Thyroid gland (tissue), 4 donors: ENCODE measurements around the gene UBE3A. TPM values are rescaled to one million over a fixed set of nuclear protein-coding genes. Genes with fewer than 3 reads are reported as not detected.
A peak's percentile ranks its signal among the peaks of the same experiment; 100 is the strongest.

Experiments used
- DNase-seq, 2 donors: peaks; one replicate each; pipeline ENCODE4 v3.0.0-alpha.2; 2019
- H3K27ac ChIP-seq, 3 donors: fragments of 200-600 bp; sonication (generic); 1 replicate in 2 of 3; 2 replicates in 1 of 3; pipeline ENCODE4 v1.5.1; 2016 to 2019; ENCODE audit warnings: mild to moderate bottlenecking in 1 of 3, moderate library complexity in 1 of 3
- H3K27me3 ChIP-seq: fragments of 200-600 bp; sonication (generic); one replicate; pipeline ENCODE4 v1.5.1; 2019
- H3K36me3 ChIP-seq, 2 donors: fragments of 200-600 bp; sonication (generic); one replicate each; pipeline ENCODE4 v1.5.1; 2016 to 2019
- H3K4me1 ChIP-seq, 2 donors: fragments of 200-600 bp; sonication (generic); one replicate each; pipeline ENCODE4 v1.5.1; 2017 to 2019
- H3K4me3 ChIP-seq, 3 donors: fragments of 200-600 bp; sonication (generic); replicated peaks in 1 of 3; 1 replicate in 2 of 3; 2 replicates in 1 of 3; pipeline ENCODE4 v1.5.1; 2016; ENCODE audit warnings: mild to moderate bottlenecking in 1 of 3
- H3K9me3 ChIP-seq: fragments of 200-600 bp; sonication (generic); one replicate; pipeline ENCODE4 v1.5.1; 2017
- POLR2A ChIP-seq, 2 donors: fragments of 450-650 bp; IDR thresholded peaks; one replicate each; pipeline ENCODE4 v1.6.1; 2017; ENCODE audit warnings: antibody characterized with exemption in 2 of 2, mild to moderate bottlenecking in 2 of 2, moderate library complexity in 1 of 2
- WGBS, 2 donors: methylation state at CpG; one replicate each; pipeline ENCODE4 v1.1.5; 2017; 5-methylcytosine and 5-hydroxymethylcytosine counted together
- intact Hi-C: fragments of 100-400 bp; cut with DNase I; formaldehyde crosslinking; loops from one replicate; pipeline ENCODE4 v1.15.1; 2023
- total RNA-seq, 4 donors: library from RNA; depleted of rRNA; stranded (reverse); fragments of >200 nt; gene quantifications; one replicate each; pipeline ENCODE4 v1.2.3, GENCODE V29; 2016
- TF ChIP-seq, protein P1 (sequence below), 6 experiments: fragments of 200-600 bp in 3 of 6; fragments of 450-650 bp in 3 of 6; sonication (generic) in 3 of 6; IDR thresholded peaks; one replicate each; pipeline ENCODE4 v1.5.1; 2016 to 2019; ENCODE audit warnings: antibody characterized with exemption in 6 of 6, mild to moderate bottlenecking in 2 of 6, inconsistent platforms in 1 of 6, moderate library complexity in 1 of 6

Gene UBE3A
- total RNA-seq, 4 donors from 2014 or later: 88.6 to 140 (median 106) TPM

DNA sequence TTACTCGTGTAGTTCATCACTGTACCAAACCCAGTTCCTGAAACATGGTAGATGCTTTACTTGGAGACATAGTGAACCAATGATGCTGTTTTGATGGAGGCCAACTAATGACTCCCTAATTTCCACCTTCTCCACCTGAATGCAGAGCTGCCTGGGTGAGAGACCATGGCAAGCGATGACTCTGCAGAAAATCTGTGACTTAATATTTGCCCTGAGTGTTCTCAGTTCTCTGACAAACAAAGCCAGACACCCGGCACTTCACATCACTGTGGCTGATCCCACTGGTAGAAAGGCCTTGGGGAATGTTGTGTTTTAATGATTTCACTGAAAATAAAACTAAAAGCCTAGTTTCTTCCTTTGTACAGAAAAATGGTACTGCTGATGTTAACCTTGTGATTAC is 39.5 kb upstream of the UBE3A start:
- H3K9me3 ChIP-seq: no peaks in the 10 kb centered on the region
- intact Hi-C loops: no loop called here
- TF ChIP-seq, protein P1, sequence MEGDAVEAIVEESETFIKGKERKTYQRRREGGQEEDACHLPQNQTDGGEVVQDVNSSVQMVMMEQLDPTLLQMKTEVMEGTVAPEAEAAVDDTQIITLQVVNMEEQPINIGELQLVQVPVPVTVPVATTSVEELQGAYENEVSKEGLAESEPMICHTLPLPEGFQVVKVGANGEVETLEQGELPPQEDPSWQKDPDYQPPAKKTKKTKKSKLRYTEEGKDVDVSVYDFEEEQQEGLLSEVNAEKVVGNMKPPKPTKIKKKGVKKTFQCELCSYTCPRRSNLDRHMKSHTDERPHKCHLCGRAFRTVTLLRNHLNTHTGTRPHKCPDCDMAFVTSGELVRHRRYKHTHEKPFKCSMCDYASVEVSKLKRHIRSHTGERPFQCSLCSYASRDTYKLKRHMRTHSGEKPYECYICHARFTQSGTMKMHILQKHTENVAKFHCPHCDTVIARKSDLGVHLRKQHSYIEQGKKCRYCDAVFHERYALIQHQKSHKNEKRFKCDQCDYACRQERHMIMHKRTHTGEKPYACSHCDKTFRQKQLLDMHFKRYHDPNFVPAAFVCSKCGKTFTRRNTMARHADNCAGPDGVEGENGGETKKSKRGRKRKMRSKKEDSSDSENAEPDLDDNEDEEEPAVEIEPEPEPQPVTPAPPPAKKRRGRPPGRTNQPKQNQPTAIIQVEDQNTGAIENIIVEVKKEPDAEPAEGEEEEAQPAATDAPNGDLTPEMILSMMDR (IDR thresholded peaks at IDR 0.05): no peak
- peak in 1 of 2 donors; percentile 14 for TF ChIP-seq POLR2A (IDR thresholded peaks at IDR 0.05)
- peaks cover 45 to 61% of the 10 kb centered on the region in 2 donors for H3K4me1 ChIP-seq
- no peaks in the 10 kb centered on the region for H3K27me3 ChIP-seq
- H3K27ac ChIP-seq: peak overlapping the region; percentile 6 to 79 (median 74)
- WGBS, 2 donors: 70 to 78% methylated on average over 3 of the region's 3 CpGs
- no peaks in the 10 kb centered on the region for H3K36me3 ChIP-seq
- H3K4me3 ChIP-seq: no peak overlapping the region
- peak; percentile 42 to 64 for DNase-seq

DNA sequence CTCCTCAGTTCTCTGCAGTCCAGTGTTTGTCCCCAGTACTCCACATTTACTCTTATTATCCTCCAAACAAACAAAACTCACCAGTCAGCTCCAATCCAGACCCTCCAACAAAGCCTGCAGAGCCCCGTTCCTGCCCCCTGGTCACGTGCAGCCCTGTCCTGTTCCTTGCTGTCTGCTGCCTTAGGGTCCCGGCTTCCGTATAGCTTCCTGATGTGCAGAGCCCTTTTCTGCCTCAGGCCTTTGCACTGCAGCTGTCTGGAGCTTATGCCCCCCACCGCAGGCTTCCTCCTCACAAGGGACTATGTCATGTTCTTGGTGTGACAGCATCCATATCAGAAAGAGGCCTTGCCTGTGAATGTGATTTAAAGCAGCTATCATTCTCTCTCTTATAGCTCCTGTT is 39.0 kb upstream of the UBE3A start:
- DNase-seq: peak in 1 of 2 donors; percentile 17
- Histone ChIP-seq H3K36me3 (no peaks in the 10 kb centered on the region), H3K27ac (peak overlapping the region; percentile 6 to 79 (median 74)), H3K4me1 (peaks cover 45 to 61% of the 10 kb centered on the region in 2 donors), H3K27me3 (no peaks in the 10 kb centered on the region), H3K9me3 (no peaks in the 10 kb centered on the region), H3K4me3 (no peak overlapping the region)
- WGBS, 2 donors: 47 to 49% methylated on average over 5 of the region's 5 CpGs
- intact Hi-C loops: no loop called here
- TF ChIP-seq POLR2A (IDR thresholded peaks at IDR 0.05): no peak
- TF ChIP-seq, protein P1 (IDR thresholded peaks at IDR 0.05): no peak

DNA sequence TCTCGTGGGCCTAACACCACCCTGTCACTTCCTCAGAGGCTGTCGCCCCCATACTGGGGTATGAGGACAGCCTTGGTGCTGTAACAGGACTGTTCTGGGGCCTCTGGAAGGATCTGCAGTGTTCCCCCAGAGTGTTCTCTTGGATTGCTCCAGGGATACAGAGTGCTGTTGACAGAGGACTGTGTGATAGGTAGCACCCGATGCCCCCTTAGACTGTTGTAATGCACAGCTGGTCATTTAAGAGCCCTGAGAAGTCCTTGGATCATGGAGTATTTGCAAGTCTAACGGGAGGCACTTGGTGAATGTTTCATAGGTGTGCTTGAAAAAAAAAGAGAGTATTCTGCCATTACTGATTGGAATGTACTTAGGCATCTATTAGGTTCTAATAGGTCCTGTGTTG is 35.4 kb upstream of the UBE3A start:
- DNase-seq: peak; percentile 62 to 63
- H3K4me1 ChIP-seq: peaks cover 33 to 39% of the 10 kb centered on the region in 2 donors
- H3K9me3 ChIP-seq: no peaks in the 10 kb centered on the region
- no peaks in the 10 kb centered on the region for H3K27me3 ChIP-seq
- intact Hi-C loops: no loop called here
- H3K36me3 ChIP-seq: no peaks in the 10 kb centered on the region
- H3K4me3 ChIP-seq: no peak overlapping the region
- H3K27ac ChIP-seq: no peak overlapping the region
- TF ChIP-seq POLR2A (IDR thresholded peaks at IDR 0.05): no peak
- TF ChIP-seq, protein P1 (IDR thresholded peaks at IDR 0.05): no peak
- 50 to 57% methylated on average over 4 of the region's 4 CpGs for WGBS, 2 donors

DNA sequence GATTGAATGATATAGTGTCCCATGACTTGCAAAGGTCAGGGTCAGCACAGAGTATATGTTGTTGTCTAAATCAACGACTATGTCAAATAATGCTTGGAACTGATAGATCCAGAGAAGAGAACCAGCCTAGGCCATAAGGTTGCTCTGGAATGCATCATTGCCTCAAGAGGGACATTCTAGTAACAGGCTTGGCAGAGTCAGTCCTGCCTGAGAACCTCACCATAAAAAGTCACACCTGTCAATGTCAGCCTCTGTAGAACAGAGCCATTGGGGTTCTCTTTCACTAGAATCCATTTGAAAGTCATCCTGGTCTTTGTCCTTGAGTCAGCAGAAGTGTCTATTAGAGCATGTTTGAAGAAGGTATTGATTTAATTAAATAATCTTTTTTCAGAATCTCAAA is 31.4 kb upstream of the UBE3A start:
- H3K9me3 ChIP-seq: no peaks in the 10 kb centered on the region
- H3K4me1 ChIP-seq: peaks cover 37 to 52% of the 10 kb centered on the region in 2 donors
- DNase-seq: no peak
- intact Hi-C loops: no loop called here
- TF ChIP-seq, protein P1 (IDR thresholded peaks at IDR 0.05): no peak
- TF ChIP-seq POLR2A (IDR thresholded peaks at IDR 0.05): no peak
- H3K4me3 ChIP-seq: no peak overlapping the region
- H3K36me3 ChIP-seq: no peaks in the 10 kb centered on the region
- 87 to 89% methylated on average over 1 of the region's 1 CpG for WGBS, 2 donors
- no peaks in the 10 kb centered on the region for H3K27me3 ChIP-seq
- H3K27ac ChIP-seq: no peak overlapping the region

DNA sequence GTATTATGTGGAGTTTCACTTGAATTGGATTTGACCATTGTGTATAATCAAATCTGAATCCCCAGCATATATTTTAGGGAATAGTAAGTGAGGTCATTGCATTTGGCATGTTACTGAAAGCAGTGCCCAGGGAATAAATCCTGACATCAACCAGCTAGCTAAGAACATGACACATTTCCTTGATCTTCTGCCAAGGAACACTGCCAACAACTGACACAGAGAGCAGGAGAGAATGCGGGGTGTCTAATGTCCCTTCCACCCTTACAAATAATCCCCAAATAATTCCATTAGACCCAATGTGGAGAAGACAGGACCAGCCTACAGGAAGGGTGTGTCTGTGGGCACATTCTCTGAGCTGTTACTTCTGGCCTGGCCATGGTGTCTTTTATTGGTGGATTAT is 30.6 kb upstream of the UBE3A start:
- TF ChIP-seq, protein P1 (IDR thresholded peaks at IDR 0.05): no peak
- TF ChIP-seq POLR2A (IDR thresholded peaks at IDR 0.05): no peak
- H3K4me1 ChIP-seq: peaks cover 33 to 50% of the 10 kb centered on the region in 2 donors
- H3K36me3 ChIP-seq: no peaks in the 10 kb centered on the region
- intact Hi-C loops: no loop called here
- DNase-seq: peak; percentile 22 to 36
- H3K27ac ChIP-seq: no peak overlapping the region
- no peak overlapping the region for H3K4me3 ChIP-seq
- H3K27me3 ChIP-seq: no peaks in the 10 kb centered on the region
- 11 to 24% methylated on average over 1 of the region's 1 CpG for WGBS, 2 donors
- H3K9me3 ChIP-seq: no peaks in the 10 kb centered on the region
